Endothelial cell of umbilical vein (primary cell): ENCODE results near the gene SKIDA1. TPM values are rescaled to one million over a fixed set of nuclear protein-coding genes. Genes with fewer than 3 reads are reported as not detected.
A peak's percentile ranks its signal among the peaks of the same experiment; 100 is the strongest.

Source experiments
- BruUV-seq: library from RNA; stranded (reverse); fragments of 400-500 nt; replicated peaks from 2 replicates; lab custom pipeline; 2021; lab: Mats Ljungman, UMichigan
- CTCF ChIA-PET: fragments of 300-600, 350-600 bp; sonication (Branson Sonifier 250); formaldehyde crosslinking; loops from one replicate; lab custom pipeline; 2021; ENCODE audit warnings: antibody characterized with exemption, inconsistent platforms; lab: Charles Lee
- POLR2A ChIA-PET: fragments of 300-600, 350-600 bp; sonication (Branson Sonifier 250); formaldehyde crosslinking; loops from one replicate; lab custom pipeline; 2021; ENCODE audit warnings: antibody characterized with exemption, inconsistent platforms; lab: Charles Lee
- DNase-seq: peaks from one replicate; pipeline ENCODE4 v3.0.0-alpha.2; 2011; ENCODE audit warnings: low read depth, low spot score
- FAIRE-seq: peaks from 2 replicates; lab custom pipeline; 2011; peaks lifted over from hg19 to GRCh38; lab: Jason Lieb, UNC
- H2AFZ ChIP-seq: 2 replicates; pipeline ENCODE4 v1.6.0; 2012; ENCODE audit warnings: low read depth, low read length, control low read depth, inconsistent platforms
- H3K27ac ChIP-seq: 2 replicates; pipeline ENCODE4 v1.5.1; 2011; ENCODE audit warnings: low read depth, mild to moderate bottlenecking, control low read depth, low read length, moderate library complexity; ENCODE audit not compliant: insufficient read depth
- H3K27me3 ChIP-seq, 2 experiments: 2 replicates each; pipeline versions ENCODE4 v1.6.0 to v1.6.1; 2011; ENCODE audit warnings: low read length in 2 of 2, mixed read lengths in 1 of 2; ENCODE audit not compliant: control insufficient read depth in 2 of 2, insufficient read depth in 2 of 2
- H3K36me3 ChIP-seq, 2 experiments: 2 replicates in 1 of 2; 3 replicates in 1 of 2; pipeline ENCODE4 v1.5.1; 2011; ENCODE audit warnings: low read length in 2 of 2, mild to moderate bottlenecking in 1 of 2, moderate library complexity in 1 of 2; ENCODE audit not compliant: control insufficient read depth in 2 of 2, insufficient read depth in 2 of 2; ENCODE audit errors: extremely low read depth in 1 of 2
- H3K4me1 ChIP-seq: 3 replicates; pipeline ENCODE4 v1.5.1; 2011; ENCODE audit warnings: mild to moderate bottlenecking, low read length; ENCODE audit not compliant: control insufficient read depth, insufficient read depth; ENCODE audit errors: extremely low read depth
- H3K4me2 ChIP-seq: 2 replicates; pipeline ENCODE4 v1.6.1; 2011; ENCODE audit warnings: low read length, control low read depth, mixed read lengths; ENCODE audit not compliant: insufficient read depth
- H3K4me3 ChIP-seq, 3 experiments: fragments of 200-600 bp in 1 of 3; sonication (generic), shearing (Covaris generic) in 1 of 3; replicated peaks in 1 of 3; 2 replicates each; pipeline ENCODE4 v1.5.1; 2011 to 2016; ENCODE audit warnings: control low read depth in 3 of 3, low read length in 3 of 3, mild to moderate bottlenecking in 2 of 3, inconsistent platforms in 1 of 3, low read depth in 1 of 3, moderate library complexity in 1 of 3; ENCODE audit not compliant: insufficient read depth in 1 of 3
- H3K79me2 ChIP-seq: 2 replicates; pipeline ENCODE4 v1.6.0; 2012; ENCODE audit warnings: low read length, inconsistent platforms; ENCODE audit not compliant: control insufficient read depth, insufficient read depth
- H3K9ac ChIP-seq: replicated peaks from 2 replicates; pipeline ENCODE3; 2011; ENCODE audit warnings: low read length, control low read depth; ENCODE audit not compliant: insufficient read depth; ENCODE audit errors: extremely low read depth
- H3K9me1 ChIP-seq: replicated peaks from 3 replicates; pipeline ENCODE4 v1.6.0; 2011; ENCODE audit warnings: mild to moderate bottlenecking, low read length; ENCODE audit not compliant: control insufficient read depth, insufficient read depth; ENCODE audit errors: extremely low read depth
- H3K9me3 ChIP-seq: replicated peaks from 2 replicates; pipeline ENCODE4 v1.5.1; 2012; ENCODE audit warnings: low read length, inconsistent platforms; ENCODE audit not compliant: control insufficient read depth, insufficient read depth
- H4K20me1 ChIP-seq: replicated peaks from 2 replicates; pipeline ENCODE3; 2011; ENCODE audit warnings: mild to moderate bottlenecking, low read length; ENCODE audit not compliant: control insufficient read depth, insufficient read depth; ENCODE audit errors: extremely low read depth
- CTCF ChIP-seq, 2 donors: IDR thresholded peaks; 1 replicate in 1 of 2; 2 replicates in 1 of 2; pipeline ENCODE4 v1.5.1; 2011; ENCODE audit warnings: low read length in 2 of 2, mild to moderate bottlenecking in 2 of 2, moderate library complexity in 2 of 2, control low read depth in 1 of 2, inconsistent platforms in 1 of 2, low read depth in 1 of 2; ENCODE audit not compliant: insufficient read depth in 1 of 2; ENCODE audit errors: extremely low read depth in 1 of 2
- EZH2 ChIP-seq: IDR thresholded peaks from 2 replicates; pipeline ENCODE4 v1.6.1; 2012; ENCODE audit warnings: borderline replicate concordance, low read depth, mild to moderate bottlenecking, moderate library complexity, low read length, inconsistent platforms; ENCODE audit not compliant: severe bottlenecking
- JUN ChIP-seq: IDR thresholded peaks from 2 replicates; pipeline ENCODE4 v1.6.1; 2011; ENCODE audit warnings: borderline replicate concordance, low read depth; ENCODE audit not compliant: insufficient read length, insufficient read depth
- MYC ChIP-seq: IDR thresholded peaks from one replicate; pipeline ENCODE4 v1.6.1; 2011; ENCODE audit warnings: mild to moderate bottlenecking, low read depth, low read length
- POLR2A ChIP-seq: IDR thresholded peaks from 2 replicates; pipeline ENCODE4 v1.6.1; 2012; ENCODE audit warnings: low read depth, mild to moderate bottlenecking, control low read depth, low read length
- POLR2AphosphoS5 ChIP-seq: IDR thresholded peaks from 2 replicates; pipeline ENCODE4 v1.6.1; 2012; ENCODE audit warnings: low read depth, mild to moderate bottlenecking, control low read depth, low read length, moderate library complexity; ENCODE audit not compliant: insufficient read depth
- dilution Hi-C: fragments of 300-500 bp; cut with MboI; formaldehyde crosslinking; loops from one replicate; pipeline ENCODE4 v1.15.0; 2019; ENCODE audit warnings: low sequenced_read_pairs; ENCODE audit not compliant: extremely low pct_ligation_motif_present
- intact Hi-C: fragments of 100-400 bp; cut with micrococcal nuclease; formaldehyde crosslinking; loops from one replicate; pipeline ENCODE4 v1.10.0; 2022
- polyA plus RNA-seq, 4 experiments: library from polyadenylated mRNA; depleted of rRNA in 3 of 4; stranded (reverse) in 3 of 4; unstranded in 1 of 4; fragments of >200 nt; gene quantifications; 2 replicates each; pipeline versions ENCODE4 v1.2.1 to v1.2.3, GENCODE V29; 2011 to 2012; ENCODE audit warnings: missing spikeins in 1 of 4
- total RNA-seq: library from RNA; stranded (reverse); gene quantifications from 2 replicates; pipeline ENCODE4 v1.2.3, GENCODE V29; 2021

SKIDA1 gene
- total and polyA plus RNA-seq, 2 donors (not counting 3 experiments of a cell fraction or from before 2014, with no cell fraction given) = 0.21 to 0.71 TPM

GRCh38 chr10:21495002-21495751, 30.3 kb downstream of the SKIDA1 start:
- peaks cover 12% of the 10 kb centered on the region for H3K4me1 ChIP-seq
- BruUV-seq = no TSS peak
- H3K4me2 ChIP-seq = peak overlapping the region; percentile 90
- peak overlapping the region; percentile 58 for H3K9ac ChIP-seq
- H3K79me2 ChIP-seq = no peaks in the 10 kb centered on the region
- H3K36me3 ChIP-seq = no peaks in the 10 kb centered on the region
- FAIRE-seq (no peak), DNase-seq (peak; percentile 41)
- ChIA-PET CTCF (interaction anchor here (0.8 to 7.5 kb wide), 35 partner anchors 21 to 1493 kb away, joined by 3 to 125 read pairs (median 5); partner anchors contain the start of genes BMI1, MLLT10 and SKIDA1), POLR2A (interaction anchor here (0.6 to 2.3 kb wide), 4 partner anchors 31 to 458 kb away, joined by 3 to 11 read pairs (median 6); partner anchors contain the start of gene SKIDA1)
- intact Hi-C loops = loop anchor here (1.0 to 10.0 kb wide), 16 partner anchors 131 to 1600 kb away; partner anchors contain the start of genes COMMD3, DNAJC1 and MSRB2
- H2AFZ ChIP-seq = peak overlapping the region; percentile 94
- no peak for TF ChIP-seq JUN
- TF ChIP-seq EZH2 = no peak
- TF ChIP-seq POLR2AphosphoS5 = no peak
- TF ChIP-seq MYC = no peak
- TF ChIP-seq CTCF (IDR thresholded peaks at IDR 0.05; ENCODE audit: extremely low read depth in 1 of 2, insufficient read depth in 1 of 2, low read depth in 1 of 2, low read length in 2 of 2) = no peak
- no peak for TF ChIP-seq POLR2A
- H3K4me3 ChIP-seq = peak overlapping the region; percentile 61 to 94 (median 86)
- dilution Hi-C loops = no loop called here
- no peak overlapping the region for H3K27ac ChIP-seq
- H4K20me1 ChIP-seq = no peaks in the 10 kb centered on the region
- no peaks in the 10 kb centered on the region for H3K9me1 ChIP-seq
- no peaks in the 10 kb centered on the region for H3K9me3 ChIP-seq
- peaks cover 9 to 29% of the 10 kb centered on the region in 2 experiments for H3K27me3 ChIP-seq
